Motor neuron (in vitro differentiated cells): ENCODE data around the gene ZNF71. TPM values are rescaled to one million over a fixed set of nuclear protein-coding genes. Genes with fewer than 3 reads are reported as not detected.

Experiments
- ATAC-seq, 8 experiments: fragments of 200-7000 bp; cut with Tn5 transposase; replicated peaks in 6 of 8; 2 replicates each; pipeline ENCODE4 v1.8.0; 2021; ENCODE audit warnings: mild to moderate bottlenecking in 8 of 8, moderate library complexity in 8 of 8
- H3K27ac ChIP-seq, 2 donors: fragments of 250-450 bp; sonication (Bioruptor Pico); 2 replicates each; pipeline ENCODE4 v1.9.0; 2021; ENCODE audit warnings: antibody characterized with exemption in 2 of 2, mild to moderate bottlenecking in 2 of 2, moderate library complexity in 1 of 2
- H3K4me1 ChIP-seq, 2 donors: fragments of 250-450 bp; sonication (Bioruptor Pico); replicated peaks in 1 of 2; 2 replicates each; pipeline ENCODE4 v1.6.1; 2021; ENCODE audit warnings: antibody characterized with exemption in 2 of 2, mild to moderate bottlenecking in 2 of 2, moderate library complexity in 1 of 2
- H3K4me3 ChIP-seq, 5 donors: fragments of 250-450 bp; sonication (Bioruptor Pico); 2 replicates each; pipeline ENCODE4 v1.9.0; 2021; ENCODE audit warnings: antibody characterized with exemption in 5 of 5, mild to moderate bottlenecking in 5 of 5, moderate library complexity in 4 of 5
- WGBS, 10 experiments: fragments of 450-650 bp; shearing (Covaris generic); methylation state at CpG; one replicate each; pipeline ENCODE4 v1.0.0; 2022; 5-methylcytosine and 5-hydroxymethylcytosine counted together
- in situ Hi-C, 9 experiments: fragments of 400-800 bp; cut with MboI; loops; one replicate each; pipeline ENCODE4 v1.15.0; 2021; ENCODE audit warnings: low sequenced_read_pairs in 9 of 9, low pct_unique_long_range_greater_than_20kb in 2 of 9; ENCODE audit not compliant: unreplicated experiment in 9 of 9
- total RNA-seq, 8 experiments: library from RNA; unstranded; fragments of 300-600 nt; gene quantifications; 2 replicates each; pipeline versions ENCODE4 v1.2.3 to v1.2.4, GENCODE V29; 2022

The ZNF71 gene
- total RNA-seq, result 10 to 100 TPM in 5 of 8 experiments, 1 to 10 TPM in 2, under 1 TPM in 1; 0.10 to 20.3 (median 11.4) TPM

DNA sequence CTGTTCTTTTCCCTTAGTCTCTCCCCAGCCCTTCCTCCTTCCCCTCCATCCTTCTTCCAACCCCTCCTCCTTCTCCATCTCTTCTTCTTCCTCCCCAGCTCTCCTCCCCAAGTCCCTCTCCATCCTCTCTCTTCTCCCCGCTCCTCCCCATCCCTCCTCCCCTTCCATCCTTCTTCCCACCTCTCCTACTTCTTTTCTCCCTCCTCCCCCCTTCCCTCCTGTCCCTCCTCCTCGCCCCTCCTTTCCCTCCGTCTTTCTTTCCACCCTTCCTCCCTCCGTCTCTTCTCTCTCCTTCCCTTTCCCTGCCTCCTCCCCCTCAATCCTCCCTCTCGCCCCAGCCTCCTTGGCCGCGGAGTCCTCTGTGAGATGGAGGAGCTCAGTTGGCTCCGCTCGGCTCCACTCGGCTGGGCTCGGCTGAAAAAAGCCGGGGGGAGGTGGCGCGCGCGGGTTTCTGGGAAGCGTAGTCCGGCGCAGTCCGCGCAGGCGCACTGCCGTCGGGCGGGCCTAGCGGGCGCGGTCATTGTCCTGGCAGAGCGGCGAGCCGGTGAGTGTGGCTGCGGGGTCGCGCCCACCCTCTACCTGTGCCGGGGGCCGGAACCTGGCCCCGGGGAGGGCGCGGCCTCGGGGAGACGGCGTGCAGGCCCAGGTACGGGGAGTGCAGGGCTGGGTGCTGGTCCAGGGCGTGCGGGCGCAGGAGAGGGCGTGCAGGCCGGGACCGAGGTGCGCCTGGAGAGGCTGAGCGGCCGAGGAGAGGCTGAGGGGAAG, at the start of gene ZNF71:
Gene ZNF71, plus strand, starts transcription at position 520 of the 765 bp plus-strand sequence. CDS start 6,257 bp downstream, outside the sequence.
- Histone ChIP-seq H3K4me1 (peaks cover 0 to 2% of the 10 kb centered on the region in 2 donors), H3K27ac (peak within 1 kb of the TSS; percentile 81 to 82), H3K4me3 (peak within 1 kb of the TSS; percentile 91 to 98 (median 92))
- peak; percentile 35 to 97 (median 96) for ATAC-seq
- 0% methylated on average over 2 of the region's 52 CpGs; no CpG with 5 or more reads in 9 of the 10 experiments for WGBS, 10 experiments
- in situ Hi-C loops, result no loop called here

DNA sequence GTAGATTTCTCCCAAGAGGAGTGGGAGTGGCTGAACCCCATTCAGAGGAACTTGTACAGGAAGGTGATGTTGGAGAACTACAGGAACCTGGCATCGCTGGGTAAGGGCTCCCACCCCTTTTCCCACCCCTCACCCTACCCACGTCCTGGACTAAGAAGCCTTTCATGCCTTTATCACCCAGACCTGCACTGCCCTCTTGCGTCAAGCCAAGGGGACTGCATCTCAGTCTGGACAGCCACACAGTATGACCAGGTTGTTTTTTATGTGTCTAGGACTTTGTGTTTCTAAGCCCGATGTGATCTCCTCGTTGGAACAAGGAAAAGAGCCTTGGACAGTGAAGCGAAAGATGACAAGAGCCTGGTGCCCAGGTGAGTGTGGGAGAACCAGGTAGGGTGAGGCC, 47.6 kb upstream of the ZNF71 start:
- no peaks in the 10 kb centered on the region for H3K4me1 ChIP-seq

GRCh38 chr19:56554272-56554869, 40.7 kb upstream of the ZNF71 start:
- Histone ChIP-seq H3K27ac (no peak overlapping the region), H3K4me1 (no peaks in the 10 kb centered on the region), H3K4me3 (no peak overlapping the region)
- WGBS, 10 experiments, result 56 to 100% (median 67%) methylated on average over 1 to 5 of the region's 6 CpGs; no CpG with 5 or more reads in 1 of the 10 experiments
- no peak for ATAC-seq
- in situ Hi-C loops, result no loop called here

More for the DNA sequence above, 47.6 kb upstream of the ZNF71 start:
- Histone ChIP-seq H3K4me3 (no peak overlapping the region), H3K27ac (no peak overlapping the region)
- 33 to 100% (median 69%) methylated on average over 2 to 4 of the region's 6 CpGs; no CpG with 5 or more reads in 6 of the 10 experiments for WGBS, 10 experiments
- in situ Hi-C loops, result no loop called here
- no peak for ATAC-seq

GRCh38 chr19:56562766-56563165, 32.3 kb upstream of the ZNF71 start:
- 41 to 100% (median 79%) methylated on average over 1 to 2 of the region's 2 CpGs for WGBS, 10 experiments
- Histone ChIP-seq H3K27ac (no peak overlapping the region), H3K4me3 (no peak overlapping the region), H3K4me1 (peaks cover 0 to 2% of the 10 kb centered on the region in 2 donors)
- in situ Hi-C loops, result no loop called here
- ATAC-seq, result no peak

DNA sequence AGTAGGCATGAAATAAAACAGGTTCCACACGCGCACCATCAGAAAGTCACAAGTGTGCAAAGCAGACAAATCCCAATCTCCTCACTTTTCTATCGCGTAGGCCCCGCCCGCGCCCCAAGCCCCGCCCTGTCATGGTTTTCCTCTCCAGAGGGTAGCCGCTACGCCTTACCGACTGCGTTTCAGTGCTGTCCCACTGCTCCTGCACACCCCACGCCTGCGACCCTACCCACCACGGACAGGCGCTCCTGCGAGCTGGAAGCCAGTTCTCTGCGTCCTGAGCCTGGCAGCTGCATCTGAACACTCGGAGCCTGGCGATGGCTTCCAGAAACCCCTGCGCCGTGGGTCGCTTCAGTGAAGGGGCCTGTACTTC, 28.2 kb upstream of the ZNF71 start:
- 0 to 7% methylated on average over 2 to 5 of the region's 23 CpGs; no CpG with 5 or more reads in 8 of the 10 experiments for whole genome bisulfite sequencing, 10 experiments
- in situ Hi-C loops, result no loop called here
- Histone ChIP-seq H3K4me3 (peak overlapping the region; percentile 63 to 73 (median 65)), H3K4me1 (peaks cover 0 to 6% of the 10 kb centered on the region in 2 donors), H3K27ac (peak overlapping the region; percentile 72 to 77)
- ATAC-seq, result peak in 7 of 8 experiments; percentile 19 to 55 (median 51)

GRCh38 chr19:56567274-56568120, 27.6 kb upstream of the ZNF71 start, which contains the start of gene ZNF470:
ZNF470 (plus strand) TSS chr19:56567468; CDS start chr19:56570312, 2,844 bp downstream.
- ATAC-seq, result peak; percentile 80 to 99 (median 95)
- 0 to 42% (median 14%) methylated on average over 2 to 16 of the region's 66 CpGs; no CpG with 5 or more reads in 4 of the 10 experiments for WGBS, 10 experiments
- Histone ChIP-seq H3K4me1 (peaks cover 0 to 6% of the 10 kb centered on the region in 2 donors), H3K4me3 (peak within 1 kb of the TSS; percentile 63 to 73 (median 65)), H3K27ac (peak within 1 kb of the TSS; percentile 72 to 77)
- in situ Hi-C loops, result no loop called here

DNA sequence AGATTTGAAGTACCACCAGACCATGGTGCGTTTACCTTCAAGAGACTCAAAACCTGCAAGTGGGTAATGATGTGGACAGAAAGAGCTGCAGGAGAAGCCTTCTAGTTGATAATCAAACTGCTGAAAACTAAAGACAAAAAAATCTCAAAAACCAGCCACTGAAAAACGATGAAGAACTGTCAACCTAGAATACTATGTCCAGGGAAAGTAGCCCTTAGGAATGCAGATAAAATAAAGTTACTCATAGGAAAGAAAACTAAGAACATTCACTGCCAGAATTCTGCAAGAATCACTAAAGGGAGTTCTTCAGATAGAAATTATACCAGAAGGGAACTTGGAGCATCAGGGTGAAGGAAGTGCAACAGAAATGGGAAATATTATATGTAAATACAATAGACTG, 22.5 kb upstream of the ZNF71 start:
- Histone ChIP-seq H3K4me3 (no peak overlapping the region), H3K4me1 (peaks cover 0 to 4% of the 10 kb centered on the region in 2 donors), H3K27ac (no peak overlapping the region)
- in situ Hi-C loops, result no loop called here
- no peak for ATAC-seq
- 0 to 50% (median 44%) methylated on average over 1 to 2 of the region's 2 CpGs; no CpG with 5 or more reads in 1 of the 10 experiments for WGBS, 10 experiments

DNA sequence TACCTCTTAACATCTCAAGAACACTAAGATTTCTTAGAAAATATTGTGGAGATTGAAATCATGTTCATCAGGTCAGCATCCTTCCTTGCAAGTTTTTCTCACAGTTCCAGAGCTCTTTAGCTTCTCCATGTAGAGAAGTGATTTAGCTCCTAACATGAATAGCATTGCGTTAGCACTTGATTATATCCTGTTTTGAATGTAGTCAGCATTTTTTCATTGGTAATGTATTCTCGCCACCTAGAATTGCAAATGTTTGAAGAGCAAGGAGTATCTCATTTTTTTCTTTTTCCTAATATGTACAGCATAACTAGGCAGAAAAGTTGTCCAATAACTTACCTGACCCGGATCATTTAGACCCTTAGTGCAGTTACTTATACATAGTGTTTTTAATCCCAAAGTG, 21.2 kb upstream of the ZNF71 start:
- Histone ChIP-seq H3K4me1 (no peaks in the 10 kb centered on the region), H3K27ac (no peak overlapping the region), H3K4me3 (no peak overlapping the region)
- ATAC-seq, result no peak
- 66 to 100% (median 94%) methylated on average over 2 to 3 of the region's 3 CpGs for WGBS, 10 experiments
- in situ Hi-C loops, result no loop called here

- H3K27ac ChIP-seq, result no peak overlapping the region
- H3K4me1 ChIP-seq, result no peaks in the 10 kb centered on the region
- in situ Hi-C loops, result no loop called here
- 72 to 100% (median 88%) methylated on average over 2 to 9 of the region's 11 CpGs for WGBS, 10 experiments
- H3K4me3 ChIP-seq, result no peak overlapping the region
- ATAC-seq, result no peak
Observed at GRCh38 chr19:56577719-56578602, 17.1 kb upstream of the ZNF71 start.

DNA sequence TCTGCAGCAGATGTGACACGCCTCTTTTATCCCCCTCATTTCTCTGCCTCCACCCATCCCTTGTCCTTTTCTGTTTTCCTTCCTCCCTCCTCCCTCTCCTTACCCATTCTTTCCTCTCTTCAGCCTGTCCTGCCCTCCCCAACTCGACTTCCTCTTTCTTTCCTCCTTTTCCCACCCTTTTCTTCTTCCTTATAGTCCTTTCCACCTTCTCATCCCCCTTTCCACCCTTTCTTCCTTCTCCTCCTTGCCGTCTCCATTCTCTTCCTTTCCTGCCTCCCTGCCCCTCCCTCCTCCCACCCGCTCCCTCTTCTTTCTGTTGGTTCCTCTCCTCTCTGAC, 688 bp upstream of the ZNF71 start:
- H3K4me3 ChIP-seq, result peak overlapping the region in 3 of 5 donors; percentile 91 to 92 (median 91)
- in situ Hi-C loops, result no loop called here
- H3K27ac ChIP-seq, result no peak overlapping the region
- ATAC-seq, result no peak
- peaks cover 0 to 2% of the 10 kb centered on the region in 2 donors for H3K4me1 ChIP-seq
- WGBS, 10 experiments, result 0 to 75% (median 43%) methylated on average over 1 to 4 of the region's 4 CpGs; no CpG with 5 or more reads in 4 of the 10 experiments

DNA sequence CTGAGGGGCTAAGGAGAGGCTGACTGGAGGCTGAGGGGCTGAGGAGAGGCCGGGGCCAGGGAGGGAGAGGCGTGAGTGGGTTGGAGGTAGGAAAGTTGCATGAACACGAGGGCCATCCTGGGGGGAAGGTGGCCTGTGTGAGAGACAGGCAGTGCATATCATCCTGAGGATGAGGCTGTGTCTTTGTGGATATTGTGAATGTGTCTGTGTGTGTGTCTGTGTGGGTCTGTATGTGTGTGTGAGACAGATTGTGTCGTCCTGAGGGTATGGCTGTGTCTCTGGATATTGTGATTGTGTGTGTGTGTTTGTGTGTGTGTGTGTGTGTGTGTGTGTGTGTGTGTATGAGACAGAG, 422 bp downstream of the ZNF71 start:
- peak overlapping the region; percentile 91 to 98 (median 92) for H3K4me3 ChIP-seq
- peaks cover 0 to 2% of the 10 kb centered on the region in 2 donors for H3K4me1 ChIP-seq
- ATAC-seq, result peak in 1 of 8 experiments; percentile 62
- WGBS, 10 experiments, result 0 to 17% methylated on average over 1 of the region's 4 CpGs; no CpG with 5 or more reads in 8 of the 10 experiments
- in situ Hi-C loops, result no loop called here
- peak overlapping the region; percentile 81 to 82 for H3K27ac ChIP-seq

DNA sequence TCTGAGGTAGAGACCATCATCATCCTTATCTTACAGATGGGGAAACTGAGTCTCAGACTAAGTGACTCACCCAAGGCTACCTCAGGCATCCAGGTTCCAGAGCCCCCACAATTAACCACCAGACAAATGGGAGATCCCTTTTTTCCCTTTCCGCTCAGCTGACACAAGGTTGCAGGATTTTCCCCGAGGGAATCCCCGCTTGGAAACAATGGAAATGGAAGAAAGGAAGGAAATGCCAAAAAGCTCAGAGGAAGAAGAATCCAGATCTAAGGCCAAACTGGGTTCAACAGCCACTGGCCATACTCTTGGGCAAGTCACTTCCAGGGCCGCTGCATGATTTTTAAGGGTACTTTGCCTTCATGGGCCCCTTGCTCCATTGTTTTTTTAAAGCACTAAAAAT, 1.6 kb downstream of the ZNF71 start:
- peaks cover 0 to 2% of the 10 kb centered on the region in 2 donors for H3K4me1 ChIP-seq
- 50 to 85% (median 60%) methylated on average over 2 to 4 of the region's 4 CpGs; no CpG with 5 or more reads in 4 of the 10 experiments for WGBS, 10 experiments
- H3K27ac ChIP-seq, result no peak overlapping the region
- in situ Hi-C loops, result no loop called here
- no peak for ATAC-seq
- no peak overlapping the region for H3K4me3 ChIP-seq
